ENCODE measurements around the gene RAD9A. TPM values are rescaled to one million over a fixed set of nuclear protein-coding genes. Genes with fewer than 3 reads are reported as not detected.
"Not testable (repeated sequence)": the region's sequence is repeated elsewhere in the genome, so short reads cannot be mapped to it uniquely, and the experiment has no call there.

The RAD9A gene
- total RNA-seq, 1 donor: 7.8 TPM

DNA sequence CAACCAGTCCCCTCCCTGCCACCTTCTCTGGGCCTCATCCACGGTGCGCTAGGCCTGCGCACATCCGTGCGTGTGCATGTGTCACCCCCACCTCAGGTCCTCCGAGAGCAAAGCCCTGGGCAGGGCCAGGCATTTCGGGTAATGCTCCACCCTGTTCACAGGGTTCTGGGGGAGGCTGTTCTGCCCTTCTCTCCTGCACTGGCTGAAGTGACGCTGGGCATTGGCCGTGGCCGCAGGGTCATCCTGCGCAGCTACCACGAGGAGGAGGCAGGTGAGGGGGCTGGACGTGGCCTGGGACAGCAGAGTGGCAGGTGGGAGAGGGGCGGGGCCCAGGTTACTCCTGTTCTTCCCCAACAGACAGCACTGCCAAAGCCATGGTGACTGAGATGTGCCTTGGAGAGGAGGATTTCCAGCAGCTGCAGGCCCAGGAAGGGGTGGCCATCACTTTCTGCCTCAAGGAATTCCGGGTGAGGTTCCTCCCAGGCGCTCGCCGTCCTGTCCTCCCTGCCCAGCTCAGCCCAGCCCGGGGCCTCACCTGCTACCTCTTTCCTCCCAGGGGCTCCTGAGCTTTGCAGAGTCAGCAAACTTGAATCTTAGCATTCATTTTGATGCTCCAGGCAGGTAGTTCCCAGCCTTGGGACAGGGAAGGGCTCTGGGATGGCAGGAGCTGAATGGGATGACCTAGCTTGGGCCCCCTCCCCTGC is 3.9 kb downstream of the RAD9A start:
- Histone ChIP-seq H3K4me3 (ENCODE audit: low read length) (no peak overlapping the region), H3K27me3 (ENCODE audit: insufficient read depth, low read length) (no peaks in the 10 kb centered on the region), H3K4me1 (ENCODE audit: insufficient read depth, low read length) (peaks cover 60% of the 10 kb centered on the region), H3K9me3 (ENCODE audit: low read depth, low read length) (no peaks in the 10 kb centered on the region)

DNA sequence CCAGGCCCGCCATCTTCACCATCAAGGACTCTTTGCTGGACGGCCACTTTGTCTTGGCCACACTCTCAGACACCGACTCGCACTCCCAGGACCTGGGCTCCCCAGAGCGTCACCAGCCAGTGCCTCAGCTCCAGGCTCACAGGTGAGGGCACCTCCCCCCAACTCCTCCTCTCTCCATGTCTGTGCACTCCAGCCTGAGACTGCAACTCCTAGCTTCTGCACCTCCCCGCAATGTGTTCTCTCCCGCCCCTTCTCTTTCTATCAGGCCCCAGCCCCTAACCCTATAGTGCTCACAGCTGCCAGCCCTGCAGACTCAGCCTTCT is 4.4 kb downstream of the RAD9A start:
- Histone ChIP-seq H3K9me3 (ENCODE audit: low read depth, low read length) (no peaks in the 10 kb centered on the region), H3K27me3 (ENCODE audit: insufficient read depth, low read length) (no peaks in the 10 kb centered on the region), H3K4me1 (ENCODE audit: insufficient read depth, low read length) (peaks cover 59% of the 10 kb centered on the region), H3K4me3 (ENCODE audit: low read length) (no peak overlapping the region)

DNA sequence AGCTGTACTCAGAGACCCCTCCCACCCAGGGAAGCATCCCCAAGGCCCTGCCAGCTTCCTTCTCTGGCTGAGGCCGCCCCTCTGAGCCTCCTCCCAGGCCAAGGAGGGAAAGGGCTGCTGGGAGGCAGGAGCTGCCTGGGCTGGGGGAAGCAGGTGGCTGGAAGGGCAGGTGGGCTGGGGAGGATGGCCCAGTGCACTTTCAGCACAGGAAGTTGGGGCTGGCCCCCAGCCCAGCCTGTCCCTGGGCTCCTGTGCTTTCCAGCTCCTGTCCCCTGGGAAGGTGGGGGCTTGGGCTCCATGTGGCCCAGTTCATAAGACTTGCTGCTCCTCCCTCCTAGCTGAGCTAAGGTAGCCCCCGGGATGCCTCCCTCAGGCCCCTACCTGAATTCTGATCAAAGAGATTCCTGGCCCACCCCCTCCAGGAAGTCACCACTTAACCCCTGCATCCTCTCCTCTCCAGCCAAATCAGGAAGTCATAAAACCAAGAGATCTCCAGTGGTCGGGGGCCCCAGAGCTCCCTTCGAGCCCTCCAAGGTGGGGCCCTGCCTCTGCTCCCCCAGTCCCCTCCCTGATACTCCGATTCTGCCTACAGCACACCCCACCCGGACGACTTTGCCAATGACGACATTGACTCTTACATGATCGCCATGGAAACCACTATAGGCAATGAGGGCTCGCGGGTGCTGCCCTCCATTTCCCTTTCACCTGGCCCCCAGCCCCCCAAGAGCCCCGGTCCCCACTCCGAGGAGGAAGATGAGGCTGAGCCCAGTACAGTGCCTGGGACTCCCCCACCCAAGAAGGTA is 5.0 kb downstream of the RAD9A start:
- H3K4me3 ChIP-seq (ENCODE audit: low read length): no peak overlapping the region
- no peaks in the 10 kb centered on the region for H3K9me3 ChIP-seq (ENCODE audit: low read depth, low read length)
- no peaks in the 10 kb centered on the region for H3K27me3 ChIP-seq (ENCODE audit: insufficient read depth, low read length)
- H3K4me1 ChIP-seq (ENCODE audit: insufficient read depth, low read length): peaks cover 56% of the 10 kb centered on the region

DNA sequence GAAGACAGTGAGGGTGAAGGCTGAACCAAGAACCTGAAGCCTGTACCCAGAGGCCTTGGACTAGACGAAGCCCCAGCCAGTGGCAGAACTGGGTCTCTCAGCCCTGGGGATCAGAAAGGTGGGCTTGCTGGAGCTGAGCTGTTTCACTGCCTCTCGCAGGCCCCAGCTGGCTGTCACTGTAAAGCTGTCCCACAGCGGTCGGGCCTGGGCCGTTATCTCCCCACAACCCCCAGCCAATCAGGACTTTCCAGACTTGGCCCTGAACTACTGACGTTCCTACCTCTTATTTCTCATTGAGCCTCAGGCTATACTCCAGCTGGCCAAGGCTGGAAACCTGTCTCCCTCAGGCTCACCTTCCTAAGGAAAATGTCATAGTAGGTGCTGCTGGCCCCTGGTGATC is 5.8 kb downstream of the RAD9A start:
- Histone ChIP-seq H3K27me3 (ENCODE audit: insufficient read depth, low read length) (no peaks in the 10 kb centered on the region), H3K9me3 (ENCODE audit: low read depth, low read length) (no peaks in the 10 kb centered on the region), H3K4me1 (ENCODE audit: insufficient read depth, low read length) (peaks cover 58% of the 10 kb centered on the region), H3K4me3 (ENCODE audit: low read length) (no peak overlapping the region)

DNA sequence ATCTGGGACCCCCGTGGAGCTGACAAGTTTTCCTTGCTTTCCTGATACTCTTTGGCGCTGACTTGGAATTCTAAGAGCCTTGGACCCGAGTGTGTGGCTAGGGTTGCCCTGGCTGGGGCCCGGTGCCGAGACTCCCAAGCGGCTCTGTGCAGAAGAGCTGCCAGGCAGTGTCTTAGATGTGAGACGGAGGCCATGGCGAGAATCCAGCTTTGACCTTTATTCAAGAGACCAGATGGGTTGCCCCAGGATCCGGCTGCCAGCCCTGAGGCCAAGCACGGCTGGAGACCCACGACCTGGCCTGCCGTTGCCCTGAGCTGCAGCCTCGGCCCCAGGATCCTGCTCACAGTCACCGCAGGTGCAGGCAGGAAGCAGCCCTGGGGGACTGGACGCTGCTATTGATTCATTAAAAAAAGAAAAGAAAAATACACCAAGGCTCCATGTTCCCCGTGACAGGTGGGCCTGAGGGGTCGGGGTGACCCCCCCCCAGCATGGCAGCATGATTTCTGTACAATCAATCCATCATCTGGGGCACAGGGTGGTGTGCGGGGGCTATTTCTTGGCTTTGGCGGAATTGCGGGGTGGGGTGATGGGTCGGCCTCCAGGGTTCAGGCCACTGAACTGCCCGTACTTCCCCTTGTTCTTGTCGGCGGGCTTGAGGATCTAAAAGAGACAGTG is 6.3 kb downstream of the RAD9A start:
- Histone ChIP-seq H3K4me3 (ENCODE audit: low read length) (no peak overlapping the region), H3K27me3 (ENCODE audit: insufficient read depth, low read length) (no peaks in the 10 kb centered on the region), H3K4me1 (ENCODE audit: insufficient read depth, low read length) (peaks cover 60% of the 10 kb centered on the region), H3K9me3 (ENCODE audit: low read depth, low read length) (no peaks in the 10 kb centered on the region)

DNA sequence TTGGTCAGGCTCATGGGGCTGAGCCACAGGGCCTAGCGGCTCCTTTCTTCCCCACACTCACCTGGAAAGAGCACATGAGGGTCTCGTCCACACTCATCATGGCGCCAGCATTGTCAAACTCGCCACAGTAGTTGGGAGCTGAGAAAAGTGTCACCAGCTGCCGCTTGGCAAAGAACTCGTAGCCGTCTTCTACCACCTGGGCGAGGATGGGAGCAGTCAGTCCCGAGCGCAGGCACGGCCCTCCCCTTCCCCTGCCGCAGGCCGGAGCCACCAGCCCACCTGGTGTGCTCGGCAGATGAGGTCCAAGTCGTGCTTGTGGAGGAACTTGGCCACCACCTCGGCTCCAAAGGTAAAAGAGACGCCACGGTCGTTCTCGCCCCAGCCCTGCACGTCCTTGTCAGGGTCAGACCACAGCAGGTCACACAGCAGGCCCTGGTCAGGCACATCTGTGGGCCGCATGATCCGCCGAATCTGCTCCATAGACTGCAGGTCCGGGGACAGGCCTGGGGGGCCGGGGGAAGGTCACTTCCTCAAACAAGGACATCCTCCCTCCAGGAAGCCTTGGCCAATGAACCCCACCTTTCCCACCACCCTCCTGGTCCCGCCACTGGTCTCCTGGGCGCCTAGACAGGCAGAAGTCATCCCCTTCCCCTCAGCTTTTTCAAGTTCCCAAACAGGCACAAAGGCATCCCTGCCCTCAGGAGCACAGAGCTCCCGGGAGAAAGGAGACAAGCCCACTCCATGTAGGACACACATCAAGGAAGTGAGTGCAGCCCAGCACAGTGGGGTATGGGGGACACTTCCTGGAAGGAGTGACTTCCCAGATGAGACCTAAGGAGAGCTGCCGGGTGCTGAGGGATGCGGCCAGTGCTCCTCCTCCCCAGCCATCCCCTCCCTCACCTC is 7.1 kb downstream of the RAD9A start:
- Histone ChIP-seq H3K4me3 (ENCODE audit: low read length) (no peak overlapping the region), H3K27me3 (ENCODE audit: insufficient read depth, low read length) (no peaks in the 10 kb centered on the region), H3K4me1 (ENCODE audit: insufficient read depth, low read length) (peaks cover 68% of the 10 kb centered on the region), H3K9me3 (ENCODE audit: low read depth, low read length) (no peaks in the 10 kb centered on the region)

DNA sequence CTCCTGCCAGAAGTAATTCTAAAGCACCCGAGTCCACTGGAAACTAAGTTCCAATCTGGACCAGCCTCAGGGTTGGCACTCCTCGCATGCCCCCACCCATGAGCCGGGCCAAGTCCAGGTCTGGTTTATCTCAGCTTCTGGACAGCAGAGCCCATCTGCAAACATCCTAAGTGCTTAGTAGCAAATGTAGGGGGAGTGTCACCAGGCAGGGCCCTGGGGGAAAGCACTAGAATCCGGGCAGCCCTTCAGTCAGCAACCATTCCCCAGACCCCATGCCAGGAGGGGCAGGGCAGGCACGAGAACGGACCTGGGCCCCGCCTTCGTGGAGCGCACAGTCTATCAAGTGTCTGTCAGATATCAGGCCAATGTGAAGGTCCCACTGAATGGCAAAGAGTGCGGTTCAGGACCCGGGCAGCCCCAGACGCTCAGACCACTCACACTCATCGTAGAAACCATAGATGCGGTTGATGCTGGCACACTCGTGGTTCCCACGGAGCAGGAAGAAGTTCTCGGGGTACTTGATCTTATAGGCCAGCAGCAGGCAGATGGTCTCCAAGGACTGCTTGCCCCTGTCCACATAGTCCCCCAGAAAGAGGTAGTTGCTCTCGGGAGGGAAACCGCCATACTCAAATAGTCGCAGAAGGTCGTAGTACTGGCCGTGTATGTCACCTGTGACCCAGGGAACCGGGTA is 8.6 kb downstream of the RAD9A start:
- Histone ChIP-seq H3K4me3 (ENCODE audit: low read length) (peak overlapping the region; percentile 86), H3K27me3 (ENCODE audit: insufficient read depth, low read length) (no peaks in the 10 kb centered on the region), H3K9me3 (ENCODE audit: low read depth, low read length) (no peaks in the 10 kb centered on the region), H3K4me1 (ENCODE audit: insufficient read depth, low read length) (peaks cover 83% of the 10 kb centered on the region)

DNA sequence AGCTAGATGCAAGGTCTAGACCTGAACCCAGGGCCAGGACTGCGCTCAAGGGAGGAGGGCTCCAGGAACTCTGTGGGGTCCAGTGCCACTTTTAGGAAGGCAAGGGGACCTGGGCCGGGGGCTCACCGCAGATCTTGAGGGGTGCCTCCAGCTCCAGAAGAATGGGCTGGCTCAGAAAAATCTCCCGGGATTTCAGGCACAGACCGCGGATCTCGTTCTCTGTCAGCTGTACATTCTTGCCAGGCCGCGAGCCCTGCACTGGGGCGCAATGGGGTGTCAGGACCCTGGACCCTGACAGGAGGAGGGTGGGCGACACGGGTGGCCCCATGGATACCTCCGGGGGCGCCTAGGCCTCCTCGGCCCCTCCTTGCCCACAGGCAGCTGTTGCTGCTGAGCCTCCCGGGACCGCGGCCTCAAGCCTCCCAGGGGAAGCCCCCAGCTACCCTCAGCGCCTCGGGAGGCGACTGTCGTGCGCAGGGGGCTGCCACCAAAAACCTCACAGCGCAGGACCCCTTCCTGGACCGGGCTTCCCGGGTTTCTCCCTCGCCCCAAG is 9.2 kb downstream of the RAD9A start:
- H3K4me1 ChIP-seq (ENCODE audit: insufficient read depth, low read length): peaks cover 89% of the 10 kb centered on the region
- peak overlapping the region; percentile 86 for H3K4me3 ChIP-seq (ENCODE audit: low read length)
- H3K27me3 ChIP-seq (ENCODE audit: insufficient read depth, low read length): no peaks in the 10 kb centered on the region
- H3K9me3 ChIP-seq (ENCODE audit: low read depth, low read length): no peaks in the 10 kb centered on the region

DNA sequence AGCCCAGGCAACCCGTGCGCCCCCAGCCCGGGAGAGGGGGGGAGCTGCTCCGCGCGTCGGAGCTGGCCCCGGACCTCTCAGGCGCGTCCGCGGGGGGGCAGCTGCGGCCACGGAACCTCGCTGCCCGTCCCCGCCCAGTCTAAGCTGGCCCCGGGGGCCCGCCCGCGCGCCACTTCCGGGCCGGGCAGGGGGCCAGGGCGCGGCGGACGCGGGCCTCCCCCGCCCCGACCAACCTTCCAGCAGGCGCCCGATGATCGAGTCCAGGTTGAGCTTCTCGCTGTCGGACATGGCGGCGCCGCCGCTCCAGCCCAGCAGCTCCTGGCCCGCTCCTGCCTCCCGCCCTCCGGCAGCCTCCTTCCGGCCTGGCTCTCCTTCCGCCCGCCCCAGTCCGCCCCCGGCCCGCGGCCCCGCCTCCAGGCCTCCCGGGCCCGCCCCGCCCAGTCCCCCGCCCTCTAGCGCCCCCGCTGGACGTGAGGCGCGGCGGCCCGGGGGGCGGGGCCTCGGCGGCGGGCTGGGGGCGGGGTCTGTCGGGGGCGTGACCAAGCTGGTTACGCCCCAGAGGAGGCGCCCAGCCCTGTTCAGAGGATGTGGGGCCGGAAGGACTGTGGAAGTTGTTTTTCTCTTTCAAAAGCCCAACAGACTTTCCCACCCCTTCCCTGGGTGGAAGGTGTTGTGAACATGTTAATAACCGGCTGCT is 9.9 kb downstream of the RAD9A start, which contains the start of gene PPP1CA:
Gene PPP1CA (minus strand): TSS at position 364 of the 697 bp plus-strand sequence. CDS start 76 bp downstream, at position 288.
- Histone ChIP-seq H3K9me3 (ENCODE audit: low read depth, low read length) (no peaks in the 10 kb centered on the region), H3K4me1 (ENCODE audit: insufficient read depth, low read length) (peaks cover 92% of the 10 kb centered on the region), H3K4me3 (ENCODE audit: low read length) (peak within 1 kb of the TSS; percentile 86), H3K27me3 (ENCODE audit: insufficient read depth, low read length) (no peaks in the 10 kb centered on the region)

DNA sequence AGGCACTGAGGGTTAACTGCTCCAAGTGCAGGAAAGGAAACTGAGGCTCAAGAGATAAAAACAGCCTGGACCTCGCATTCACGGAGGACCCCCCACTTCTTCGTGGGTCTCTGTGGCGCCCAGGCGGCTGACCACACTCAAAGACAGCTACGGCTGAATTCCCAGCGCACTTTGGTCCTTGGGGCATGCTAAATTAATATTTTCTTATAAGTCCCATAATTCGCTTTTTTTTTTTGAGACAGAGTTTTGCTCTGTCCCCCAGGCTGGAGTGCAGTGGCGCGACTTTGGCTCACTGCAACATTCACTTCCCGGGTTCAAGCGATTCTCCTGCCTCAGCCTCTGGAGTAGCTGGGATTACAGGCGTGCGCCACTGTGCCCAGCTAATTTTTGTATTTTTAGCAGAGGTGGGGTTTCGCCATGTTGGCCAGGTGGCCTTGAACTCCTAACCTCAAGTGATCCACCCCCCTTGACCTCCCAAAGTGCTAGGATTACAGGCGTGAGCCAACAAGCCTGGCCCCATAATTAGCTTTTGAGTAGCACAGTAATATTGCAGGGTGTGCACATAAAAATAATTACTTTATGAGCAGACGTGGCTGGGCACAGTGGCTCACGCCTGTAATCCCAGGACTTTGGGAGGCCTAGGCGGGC is 10.5 kb downstream of the RAD9A start:
- peaks cover 92% of the 10 kb centered on the region for H3K4me1 ChIP-seq (ENCODE audit: insufficient read depth, low read length)
- peak overlapping the region; percentile 41 for H3K4me3 ChIP-seq (ENCODE audit: low read length)
- H3K27me3 ChIP-seq (ENCODE audit: insufficient read depth, low read length); H3K9me3 ChIP-seq (ENCODE audit: low read depth, low read length): not testable (repeated sequence)

DNA sequence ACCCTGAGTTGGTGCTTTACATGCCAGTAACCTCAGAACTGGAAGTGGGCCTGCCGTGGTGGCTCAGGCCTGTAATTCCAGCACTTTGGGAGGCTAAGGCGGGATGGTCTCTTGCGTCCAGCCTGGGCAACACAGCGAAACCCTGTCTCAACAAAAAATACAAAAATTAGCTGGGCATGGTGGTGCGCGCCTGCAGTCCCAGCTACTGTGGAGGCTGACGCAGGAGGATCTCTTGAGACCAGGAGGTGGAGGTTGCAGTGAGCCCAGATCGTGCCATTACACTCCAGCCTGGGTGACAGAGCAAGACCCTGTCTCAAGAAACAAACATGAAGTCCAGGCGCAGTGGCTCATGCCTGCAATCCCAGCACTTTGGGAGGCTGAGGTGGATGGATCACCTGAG is 11.3 kb downstream of the RAD9A start:
- not testable (repeated sequence) for H3K4me3 ChIP-seq (ENCODE audit: low read length)

DNA sequence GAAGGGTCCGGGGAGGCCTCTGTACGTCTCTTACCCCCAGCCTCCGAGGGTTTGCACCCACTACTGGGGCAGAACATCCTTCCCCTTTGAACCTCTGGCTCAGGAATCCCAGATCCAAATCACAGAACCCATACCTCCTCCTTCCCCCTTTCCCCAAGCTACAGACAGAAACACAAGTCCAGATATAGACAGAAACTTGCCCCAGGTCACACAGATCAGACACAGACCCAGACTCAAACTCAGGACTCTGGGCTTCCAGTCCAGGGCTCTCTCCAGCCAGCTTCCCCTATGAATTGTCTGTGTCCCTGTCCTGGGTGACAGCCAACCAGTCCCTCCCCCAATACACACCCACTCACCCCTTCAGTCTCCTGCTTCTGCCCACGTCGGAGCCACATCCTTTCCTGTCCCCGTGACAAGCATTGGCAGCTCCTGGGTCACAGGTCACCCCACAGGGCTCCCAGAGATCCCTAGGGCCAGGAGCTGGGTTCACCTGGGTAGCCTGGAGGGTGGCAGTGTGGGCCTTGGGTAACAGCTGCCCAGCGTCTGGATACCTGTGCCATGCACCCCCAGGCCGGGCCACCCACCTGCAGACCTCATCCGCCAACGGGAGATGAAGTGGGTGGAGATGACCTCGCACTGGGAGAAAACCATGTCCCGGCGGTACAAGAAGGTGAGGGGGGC is 12.9 kb downstream of the RAD9A start:
- Histone ChIP-seq H3K27me3 (ENCODE audit: insufficient read depth, low read length) (no peaks in the 10 kb centered on the region), H3K9me3 (ENCODE audit: low read depth, low read length) (no peaks in the 10 kb centered on the region), H3K4me3 (ENCODE audit: low read length) (peak overlapping the region; percentile 88), H3K4me1 (ENCODE audit: insufficient read depth, low read length) (peaks cover 92% of the 10 kb centered on the region)

More for the DNA sequence above, 11.3 kb downstream of the RAD9A start:
- H3K9me3 ChIP-seq (ENCODE audit: low read depth, low read length); H3K27me3 ChIP-seq (ENCODE audit: insufficient read depth, low read length): not testable (repeated sequence)
- peaks cover 92% of the 10 kb centered on the region for H3K4me1 ChIP-seq (ENCODE audit: insufficient read depth, low read length)

DNA sequence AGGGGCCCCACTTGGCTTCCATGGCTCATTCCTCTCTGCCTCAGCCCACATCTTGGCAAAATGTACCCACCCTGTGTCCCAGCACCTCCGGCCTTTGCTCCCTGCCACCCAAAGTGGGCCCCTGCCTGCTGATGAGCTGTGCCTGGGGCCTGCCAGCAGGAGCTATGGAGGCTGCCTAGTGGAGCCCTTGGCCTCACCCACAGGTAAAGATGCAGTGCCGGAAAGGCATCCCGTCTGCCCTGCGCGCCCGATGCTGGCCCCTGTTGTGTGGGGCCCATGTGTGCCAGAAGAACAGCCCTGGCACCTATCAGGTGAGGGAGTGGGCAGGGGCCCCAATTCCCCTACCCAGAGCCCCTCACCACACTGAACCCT is 13.4 kb downstream of the RAD9A start:
- Histone ChIP-seq H3K4me3 (ENCODE audit: low read length) (peak overlapping the region; percentile 88), H3K9me3 (ENCODE audit: low read depth, low read length) (no peaks in the 10 kb centered on the region), H3K27me3 (ENCODE audit: insufficient read depth, low read length) (no peaks in the 10 kb centered on the region), H3K4me1 (ENCODE audit: insufficient read depth, low read length) (peaks cover 92% of the 10 kb centered on the region)
